Measurements from ENCODE around the gene PCDHB9.
"Not testable (repeated sequence)": the region's sequence is repeated elsewhere in the genome, so short reads cannot be mapped to it uniquely, and the experiment has no call there.

The PCDHB9 gene

GRCh38 chr5:141186897-141187512 is at the start of gene PCDHB9:
PCDHB9 (plus strand) TSS chr5:141187161; CDS start chr5:141187319, 158 bp downstream.
- peak; percentile 29 for DNase-seq (ENCODE audit: low spot score)

- not testable (repeated sequence) for DNase-seq (ENCODE audit: low spot score)
Observed at GRCh38 chr5:141137346-141137745, 49.6 kb upstream of the PCDHB9 start.

- DNase-seq (ENCODE audit: low spot score) = peak; percentile 19
Observed at GRCh38 chr5:141149812-141150211, 37.1 kb upstream of the PCDHB9 start, which contains the start of gene PCDHB6. PCDHB6 (plus strand) TSS chr5:141150057; CDS start chr5:141150258, 201 bp downstream.

- no peak for DNase-seq (ENCODE audit: low spot score)
Observed at GRCh38 chr5:141150224-141150992, 36.6 kb upstream of the PCDHB9 start.

- DNase-seq (ENCODE audit: low spot score) = no peak
Observed at GRCh38 chr5:141150993-141151325, 36.0 kb upstream of the PCDHB9 start.

- not testable (repeated sequence) for DNase-seq (ENCODE audit: low spot score)
Observed at GRCh38 chr5:141151632-141152031, 35.3 kb upstream of the PCDHB9 start.

- DNase-seq (ENCODE audit: low spot score) = not testable (repeated sequence)
Observed at GRCh38 chr5:141152096-141152495, 34.9 kb upstream of the PCDHB9 start.

- no peak for DNase-seq (ENCODE audit: low spot score)
Observed at GRCh38 chr5:141155540-141156374, 31.2 kb upstream of the PCDHB9 start.

GRCh38 chr5:141157356-141157755 is 29.6 kb upstream of the PCDHB9 start:
- DNase-seq (ENCODE audit: low spot score) = not testable (repeated sequence)

- DNase-seq (ENCODE audit: low spot score) = not testable (repeated sequence)
Observed at GRCh38 chr5:141157901-141158300, 29.1 kb upstream of the PCDHB9 start.

- peak; percentile 36 for DNase-seq (ENCODE audit: low spot score)
Observed at GRCh38 chr5:141172381-141173204, 14.4 kb upstream of the PCDHB9 start, which contains the start of gene PCDHB7. PCDHB7 (plus strand) TSS chr5:141172644; CDS start chr5:141172836, 192 bp downstream.

GRCh38 chr5:141174291-141175104 is 12.5 kb upstream of the PCDHB9 start:
- DNase-seq (ENCODE audit: low spot score) = not testable (repeated sequence)

- no peak for DNase-seq (ENCODE audit: low spot score)
Observed at GRCh38 chr5:141175933-141176332, 11.0 kb upstream of the PCDHB9 start.

GRCh38 chr5:141177577-141178191 is 9.3 kb upstream of the PCDHB9 start, which contains the start of gene PCDHB8:
PCDHB8 (plus strand) TSS chr5:141177790; CDS start chr5:141178035, 245 bp downstream.
- DNase-seq (ENCODE audit: low spot score) = not testable (repeated sequence)

GRCh38 chr5:141179371-141179770 is 7.6 kb upstream of the PCDHB9 start:
- DNase-seq (ENCODE audit: low spot score) = not testable (repeated sequence)

- DNase-seq (ENCODE audit: low spot score) = not testable (repeated sequence)
Observed at GRCh38 chr5:141179876-141180275, 7.1 kb upstream of the PCDHB9 start.

- DNase-seq (ENCODE audit: low spot score) = no peak
Observed at GRCh38 chr5:141180313-141180712, 6.6 kb upstream of the PCDHB9 start.

- DNase-seq (ENCODE audit: low spot score) = peak; percentile 43
Observed at GRCh38 chr5:141182248-141182647, 4.7 kb upstream of the PCDHB9 start, which contains the start of gene PCDHB16. PCDHB16 (plus strand) TSS chr5:141182387; CDS start chr5:141182560, 173 bp downstream.

GRCh38 chr5:141184117-141184855 is 2.7 kb upstream of the PCDHB9 start:
- DNase-seq (ENCODE audit: low spot score) = not testable (repeated sequence)
